H1 (cell line): ENCODE data around the gene S100P. TPM values are rescaled to one million over a fixed set of nuclear protein-coding genes. Genes with fewer than 3 reads are reported as not detected.
A peak's percentile ranks its signal among the peaks of the same experiment; 100 is the strongest.

Experiments
- CTCF ChIA-PET: fragments of 300-600 bp; sonication (Branson Sonifier 250); formaldehyde crosslinking; loops from one replicate; lab custom pipeline; 2021; ENCODE audit not compliant: partially characterized antibody; lab: Charles Lee
- POLR2A ChIA-PET: fragments of 300-600 bp; sonication (Branson Sonifier 250); formaldehyde crosslinking; loops from one replicate; lab custom pipeline; 2021; ENCODE audit warnings: inconsistent platforms; ENCODE audit not compliant: partially characterized antibody; lab: Charles Lee
- DNase-seq, 2 experiments: peaks; one replicate each; pipeline versions ENCODE4 v3.0.0 to v3.0.0-alpha.2; 2010 to 2022; ENCODE audit warnings: low spot score in 2 of 2, low read depth in 1 of 2, mixed read lengths in 1 of 2
- FAIRE-seq: peaks from 2 replicates; lab custom pipeline; 2011; peaks lifted over from hg19 to GRCh38; lab: Jason Lieb, UNC
- H2AFZ ChIP-seq: 2 replicates; pipeline ENCODE4 v1.8.1; 2012; ENCODE audit warnings: low read length, inconsistent platforms
- H2AK5ac ChIP-seq: 2 replicates; pipeline ENCODE4 v1.6.1; 2013; ENCODE audit warnings: low read depth, low read length
- H2BK120ac ChIP-seq: replicated peaks from 2 replicates; pipeline ENCODE3; 2013; ENCODE audit warnings: low read depth, low read length, inconsistent platforms
- H2BK12ac ChIP-seq: 2 replicates; pipeline ENCODE4 v1.6.1; 2013; ENCODE audit warnings: low read depth, low read length
- H2BK15ac ChIP-seq: 2 replicates; pipeline ENCODE4 v1.6.1; 2013; ENCODE audit warnings: low read length
- H2BK20ac ChIP-seq: 2 replicates; pipeline ENCODE4 v1.6.1; 2013; ENCODE audit warnings: low read length
- H2BK5ac ChIP-seq: 2 replicates; pipeline ENCODE4 v1.6.1; 2013; ENCODE audit warnings: low read depth, low read length
- H3K14ac ChIP-seq: 2 replicates; pipeline ENCODE4 v1.6.1; 2013; ENCODE audit warnings: inconsistent platforms; ENCODE audit not compliant: insufficient read length
- H3K18ac ChIP-seq: 2 replicates; pipeline ENCODE4 v1.6.1; 2013; ENCODE audit warnings: low read length; ENCODE audit errors: extremely low read depth
- H3K23ac ChIP-seq: 2 replicates; pipeline ENCODE4 v1.6.1; 2013; ENCODE audit warnings: inconsistent platforms; ENCODE audit not compliant: insufficient read length
- H3K23me2 ChIP-seq: 2 replicates; pipeline ENCODE4 v1.6.1; 2013; ENCODE audit warnings: low read depth, low read length
- H3K27ac ChIP-seq: 2 replicates; pipeline ENCODE4 v1.6.1; 2011; ENCODE audit warnings: low read depth, low read length, inconsistent platforms
- H3K27me3 ChIP-seq, 4 experiments: replicated peaks in 1 of 4; 1 replicate in 1 of 4; 2 replicates in 3 of 4; pipeline versions ENCODE4 v1.6.1 to v1.8.1; 2011 to 2013; ENCODE audit warnings: low read length in 3 of 4, mild to moderate bottlenecking in 3 of 4, inconsistent platforms in 2 of 4, mixed read lengths in 2 of 4, moderate library complexity in 1 of 4; ENCODE audit not compliant: control insufficient read depth in 3 of 4, insufficient read depth in 3 of 4; ENCODE audit errors: extremely low read depth in 1 of 4
- H3K36me3 ChIP-seq, 4 experiments: 2 replicates each; pipeline versions ENCODE4 v1.6.1 to v1.8.1; 2011 to 2013; ENCODE audit warnings: mild to moderate bottlenecking in 4 of 4, low read length in 3 of 4, moderate library complexity in 2 of 4, control low read depth in 1 of 4, inconsistent platforms in 1 of 4; ENCODE audit not compliant: insufficient read depth in 4 of 4, control insufficient read depth in 2 of 4
- H3K4ac ChIP-seq: replicated peaks from 2 replicates; pipeline ENCODE3; 2013; ENCODE audit warnings: low read length, low read depth, mixed read lengths, inconsistent platforms; ENCODE audit not compliant: insufficient read length
- H3K4me1 ChIP-seq, 4 experiments: replicated peaks in 1 of 4; 1 replicate in 1 of 4; 2 replicates in 3 of 4; pipeline versions ENCODE4 v1.6.1 to v1.8.1; 2011 to 2013; ENCODE audit warnings: low read length in 3 of 4, inconsistent platforms in 2 of 4, mixed read lengths in 1 of 4; ENCODE audit not compliant: insufficient read depth in 4 of 4, control insufficient read depth in 3 of 4
- H3K4me2 ChIP-seq, 2 experiments: 2 replicates each; pipeline versions ENCODE4 v1.6.1 to v1.8.1; 2011 to 2013; ENCODE audit warnings: low read depth in 2 of 2, low read length in 2 of 2, control low read depth in 1 of 2, inconsistent platforms in 1 of 2, mild to moderate bottlenecking in 1 of 2; ENCODE audit not compliant: insufficient read depth in 1 of 2
- H3K4me3 ChIP-seq, 4 experiments: fragments of 200-600, 300-600 bp in 1 of 4; sonication (generic), shearing (Covaris generic), sonication (Bioruptor Twin) in 1 of 4; 2 replicates each; pipeline versions ENCODE4 v1.5.1 to v1.8.1; 2011 to 2016; ENCODE audit warnings: low read length in 4 of 4, low read depth in 3 of 4, control low read depth in 2 of 4, inconsistent platforms in 2 of 4, mild to moderate bottlenecking in 2 of 4, mixed read lengths in 1 of 4, moderate library complexity in 1 of 4; ENCODE audit not compliant: insufficient read depth in 2 of 4; ENCODE audit errors: extremely low read depth in 1 of 4
- H3K56ac ChIP-seq: replicated peaks from 2 replicates; pipeline ENCODE3; 2013; ENCODE audit warnings: low read depth, mild to moderate bottlenecking, mixed read lengths, low read length, inconsistent platforms; ENCODE audit not compliant: insufficient read length
- H3K79me1 ChIP-seq: 2 replicates; pipeline ENCODE4 v1.6.1; 2013; ENCODE audit warnings: low read depth, low read length, control low read depth
- H3K79me2 ChIP-seq, 2 experiments: 2 replicates each; pipeline versions ENCODE4 v1.6.1 to v1.8.1; 2012 to 2013; ENCODE audit warnings: low read length in 2 of 2, mild to moderate bottlenecking in 2 of 2, inconsistent platforms in 1 of 2; ENCODE audit not compliant: insufficient read depth in 2 of 2, control insufficient read depth in 1 of 2
- H3K9ac ChIP-seq, 4 experiments: replicated peaks in 1 of 4; 1 replicate in 1 of 4; 2 replicates in 3 of 4; pipeline versions ENCODE4 v1.6.1 to v1.8.1; 2011 to 2013; ENCODE audit warnings: low read depth in 3 of 4, low read length in 3 of 4, control low read depth in 2 of 4, mild to moderate bottlenecking in 2 of 4, moderate library complexity in 2 of 4, inconsistent platforms in 1 of 4; ENCODE audit errors: extremely low read depth in 1 of 4
- H3K9me3 ChIP-seq, 2 experiments: 2 replicates each; pipeline versions ENCODE4 v1.6.1 to v1.8.1; 2012 to 2013; ENCODE audit warnings: mild to moderate bottlenecking in 2 of 2, moderate library complexity in 2 of 2, control low read depth in 1 of 2, inconsistent platforms in 1 of 2, low read depth in 1 of 2, low read length in 1 of 2, mixed read lengths in 1 of 2; ENCODE audit not compliant: insufficient read depth in 2 of 2
- H4K20me1 ChIP-seq, 2 experiments: replicated peaks in 1 of 2; 2 replicates each; pipeline versions ENCODE3 to v1.8.1; 2011 to 2013; ENCODE audit warnings: inconsistent platforms in 2 of 2, low read length in 2 of 2, mild to moderate bottlenecking in 1 of 2; ENCODE audit not compliant: insufficient read depth in 2 of 2, control insufficient read depth in 1 of 2
- H4K5ac ChIP-seq: 2 replicates; pipeline ENCODE4 v1.6.1; 2013; ENCODE audit warnings: low read length, low read depth, mixed read lengths, inconsistent platforms; ENCODE audit not compliant: insufficient read length
- H4K8ac ChIP-seq: 2 replicates; pipeline ENCODE4 v1.8.0; 2013; ENCODE audit warnings: mild to moderate bottlenecking, moderate library complexity, low read length, inconsistent platforms; ENCODE audit not compliant: insufficient read depth; ENCODE audit errors: extremely low read depth
- H4K91ac ChIP-seq: replicated peaks from 2 replicates; pipeline ENCODE3; 2013; ENCODE audit warnings: low read length, mixed read lengths, inconsistent platforms; ENCODE audit not compliant: insufficient read length
- EGR1 ChIP-seq: IDR thresholded peaks from 2 replicates; pipeline ENCODE4 v1.6.1; 2011; ENCODE audit warnings: low read depth, low read length, borderline replicate concordance
- KDM5A ChIP-seq: fragments of 200-600 bp; IDR thresholded peaks from 2 replicates; pipeline ENCODE4 v1.7.1; 2012; ENCODE audit warnings: mild to moderate bottlenecking, low read length, inconsistent platforms, mixed read lengths
- SAP30 ChIP-seq: fragments of 300-600 bp; sonication (generic); IDR thresholded peaks from 2 replicates; pipeline ENCODE4 v1.7.1; 2012; ENCODE audit warnings: low read length, moderate library complexity, mild to moderate bottlenecking, inconsistent platforms; ENCODE audit not compliant: insufficient read depth, insufficient replicate concordance
- WGBS, 2 experiments: shearing (Covaris generic) in 1 of 2; methylation state at CpG; one replicate each; pipeline versions ENCODE4 v1.1.6 to v1.1.7; 2013 to 2015; ENCODE audit warnings: low lambda C conversion rate in 2 of 2, mixed read lengths in 2 of 2, inconsistent platforms in 1 of 2, low coverage in 1 of 2, missing lambda C conversion rate in 1 of 2; ENCODE audit not compliant: insufficient replicate concordance in 2 of 2, insufficient coverage in 1 of 2, insufficient read length in 1 of 2; ENCODE audit errors: extremely low coverage in 1 of 2, missing lambda C conversion rate in 1 of 2; 5-methylcytosine and 5-hydroxymethylcytosine counted together
- polyA plus RNA-seq, 7 experiments: library from polyadenylated mRNA; depleted of rRNA in 3 of 7; stranded (reverse) in 5 of 7; unstranded in 2 of 7; fragments of >200 nt in 5 of 7; fragments of 200-250 nt in 2 of 7; gene quantifications; 1 replicate in 5 of 7; 2 replicates in 1 of 7; 4 replicates in 1 of 7; pipeline versions ENCODE4 v1.2.1 to v1.2.3, GENCODE V29; 2011 to 2013; ENCODE audit warnings: missing spikeins in 2 of 7, mixed read lengths in 2 of 7
- total RNA-seq: library from RNA; stranded (reverse); fragmentation: NEBNext Ultra II Directional; extraction: Animal tissue kit (Norgen Biotek cat#: 25700); gene quantifications from 2 replicates; pipeline ENCODE4 v1.2.1, GENCODE V29; 2021

S100P gene
- total and polyA plus RNA-seq, 2 of the 8 experiments (the other 6 are each of a cell fraction or from before 2014, with no cell fraction given), result not detected

DNA sequence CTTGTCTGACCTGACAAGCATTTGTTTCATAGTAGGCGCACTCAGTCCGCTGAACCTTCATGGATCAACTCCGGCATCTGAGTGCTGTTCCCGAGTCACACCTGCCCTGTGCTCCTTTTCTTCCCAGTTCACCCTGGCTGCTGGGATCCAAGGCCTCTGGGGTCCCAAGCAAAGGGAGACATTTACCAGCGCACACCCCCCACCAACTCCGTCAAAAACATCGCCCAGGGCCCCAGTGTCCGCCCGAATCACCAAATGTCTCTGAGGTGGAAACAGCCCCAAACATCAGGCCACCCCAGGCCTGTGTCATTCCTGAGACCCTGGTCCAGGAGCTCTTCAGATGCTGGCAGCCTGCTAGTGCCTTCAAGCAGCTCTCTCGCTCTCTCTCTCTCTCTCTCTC is 27.4 kb downstream of the S100P start:
- H3K79me2 ChIP-seq, result peaks cover 0 to 20% of the 10 kb centered on the region in 2 experiments; a peak in 2 of 4 replicates
- no peaks in the 10 kb centered on the region for H3K9me3 ChIP-seq
- no peak overlapping the region for H2BK15ac ChIP-seq
- H3K36me3 ChIP-seq, result no peaks in the 10 kb centered on the region; a peak in 1 of 8 replicates
- ChIA-PET CTCF (interaction anchor here (0.9 to 11.1 kb wide), 13 partner anchors 9 to 363 kb away, joined by 3 to 182 read pairs (median 5); no protein-coding TSS in a partner anchor), POLR2A (interaction anchor here (0.6 kb wide), 1 partner anchor 192 kb away, joined by 3 read pairs; no protein-coding TSS in a partner anchor)
- no peak overlapping the region for H3K14ac ChIP-seq
- no peak overlapping the region for H3K56ac ChIP-seq
- no peak for TF ChIP-seq SAP30
- no peak for TF ChIP-seq EGR1
- TF ChIP-seq KDM5A, result no peak
- H3K4me3 ChIP-seq, result no peak overlapping the region
- DNase-seq (no peak), FAIRE-seq (no peak)
- no peak overlapping the region for H2BK5ac ChIP-seq
- H2BK120ac ChIP-seq, result no peak overlapping the region
- no peak overlapping the region for H3K4ac ChIP-seq
- H2AFZ ChIP-seq, result no peak overlapping the region
- no peaks in the 10 kb centered on the region for H3K27me3 ChIP-seq
- H4K20me1 ChIP-seq, result peaks cover 3 to 9% of the 10 kb centered on the region in 2 experiments
- H2AK5ac ChIP-seq, result no peak overlapping the region
- no peak overlapping the region for H2BK20ac ChIP-seq
- no peak overlapping the region for H2BK12ac ChIP-seq
- 0 out of 7 replicates have a peak overlapping the region, but pooled peaks of 1 of the 4 experiments have one; percentile 33 for H3K9ac ChIP-seq
- H3K4me1 ChIP-seq, result peaks cover 0 to 4% (median 0%) of the 10 kb centered on the region in 4 experiments; a peak in 3 of 7 replicates
- no peak overlapping the region for H3K18ac ChIP-seq
- H4K5ac ChIP-seq, result no peak overlapping the region
- H3K23ac ChIP-seq, result no peak overlapping the region
- H3K79me1 ChIP-seq, result peaks cover 5% of the 10 kb centered on the region
- no peak overlapping the region for H3K27ac ChIP-seq
- WGBS, 2 experiments, result 87% methylated on average over 10 of the region's 10 CpGs; no CpG with 5 or more reads in 1 of the 2 experiments
- peaks cover 14% of the 10 kb centered on the region for H3K23me2 ChIP-seq
- no peak overlapping the region for H3K4me2 ChIP-seq
- no peak overlapping the region for H4K91ac ChIP-seq
- H4K8ac ChIP-seq, result no peak overlapping the region
